Activated CD4-positive, alpha-beta memory T cell treated with anti-CD3 and anti-CD28 coated beads for 36 hours (primary cell): Measurements from ENCODE around the gene ANKRD44. TPM values are rescaled to one million over a fixed set of nuclear protein-coding genes. Genes with fewer than 3 reads are reported as not detected.
A peak's percentile ranks its signal among the peaks of the same experiment; 100 is the strongest.
"Not testable (repeated sequence)": the region's sequence is repeated elsewhere in the genome, so short reads cannot be mapped to it uniquely, and the experiment has no call there.

Experiments used
- CTCF ChIA-PET: fragments of 350-600 bp; sonication (Branson Sonifier 250); formaldehyde crosslinking; loops from one replicate; lab custom pipeline; 2021; ENCODE audit warnings: antibody characterized with exemption, inconsistent platforms; lab: Charles Lee
- POLR2A ChIA-PET: fragments of 350-600 bp; sonication (Branson Sonifier 250); formaldehyde crosslinking; loops from one replicate; lab custom pipeline; 2021; ENCODE audit warnings: antibody characterized with exemption; lab: Charles Lee
- DNase-seq: peaks from one replicate; pipeline ENCODE4 v3.0.0-alpha.2; 2020
- H3K27ac Mint-ChIP-seq: one replicate; pipeline ENCODE4 v1.8.0; 2021; ENCODE audit warnings: mixed read lengths
- H3K27me3 Mint-ChIP-seq: one replicate; pipeline ENCODE4 v1.8.0; 2021; ENCODE audit warnings: mixed read lengths
- H3K36me3 Mint-ChIP-seq: one replicate; pipeline ENCODE4 v1.8.0; 2021; ENCODE audit warnings: mixed read lengths
- H3K4me1 Mint-ChIP-seq: one replicate; pipeline ENCODE4 v1.8.0; 2021; ENCODE audit warnings: low read depth, mixed read lengths
- H3K4me3 Mint-ChIP-seq: one replicate; pipeline ENCODE4 v1.8.0; 2021; ENCODE audit warnings: mild to moderate bottlenecking, mixed read lengths
- H3K9me3 Mint-ChIP-seq: one replicate; pipeline ENCODE4 v1.8.0; 2021; ENCODE audit warnings: mixed read lengths
- intact Hi-C: fragments of 100-400 bp; cut with micrococcal nuclease; formaldehyde crosslinking; loops from one replicate; pipeline ENCODE4 v1.15.1; 2023
- total RNA-seq, 2 experiments: library from RNA; stranded (reverse); gene quantifications; one replicate each; pipeline ENCODE4 v1.2.3, GENCODE V29; 2021

The ANKRD44 gene
- total RNA-seq, 2 experiments from 2014 or later: 123 to 125 TPM

GRCh38 chr2:197075281-197075680 lies 235.3 kb downstream of the ANKRD44 start:
- no peak for DNase-seq
- Mint-ChIP-seq H3K9me3 (no peaks in the 10 kb centered on the region), H3K27me3 (no peaks in the 10 kb centered on the region), H3K36me3 (peaks cover 61% of the 10 kb centered on the region), H3K4me3 (no peak overlapping the region), H3K27ac (no peak overlapping the region), H3K4me1 (peaks cover 41% of the 10 kb centered on the region)
- POLR2A ChIA-PET: no interaction called here
- CTCF ChIA-PET: interaction anchor here (0.7 to 1.7 kb wide), 11 partner anchors 9 to 303 kb away, joined by 3 to 9 read pairs (median 4); no protein-coding TSS in a partner anchor
- intact Hi-C loops: no loop called here

- no peak overlapping the region for H3K4me3 Mint-ChIP-seq
- H3K4me1 Mint-ChIP-seq: peaks cover 48% of the 10 kb centered on the region
- peaks cover 7% of the 10 kb centered on the region for H3K9me3 Mint-ChIP-seq
- DNase-seq: no peak
- peak overlapping the region; percentile 20 for H3K27ac Mint-ChIP-seq
- H3K36me3 Mint-ChIP-seq: peaks cover 64% of the 10 kb centered on the region
- POLR2A ChIA-PET: no interaction called here
- CTCF ChIA-PET: interaction anchor here (1.1 kb wide), 2 partner anchors 15 to 61 kb away, joined by 3 read pairs; no protein-coding TSS in a partner anchor
- H3K27me3 Mint-ChIP-seq: no peaks in the 10 kb centered on the region
- intact Hi-C loops: no loop called here
Measured at GRCh38 chr2:197073701-197074433, 236.7 kb downstream of the ANKRD44 start.

- Mint-ChIP-seq H3K4me3 (no peak overlapping the region), H3K4me1 (peaks cover 48% of the 10 kb centered on the region), H3K9me3 (peaks cover 12% of the 10 kb centered on the region), H3K27ac (peak overlapping the region; percentile 20), H3K27me3 (no peaks in the 10 kb centered on the region), H3K36me3 (peaks cover 64% of the 10 kb centered on the region)
- CTCF ChIA-PET: interaction anchor here (1.1 kb wide), 1 partner anchor 60 kb away, joined by 3 read pairs; no protein-coding TSS in a partner anchor
- no peak for DNase-seq
- POLR2A ChIA-PET: no interaction called here
- intact Hi-C loops: no loop called here
Measured at GRCh38 chr2:197073270-197073669, 237.3 kb downstream of the ANKRD44 start.

- Mint-ChIP-seq H3K9me3 (peaks cover 12% of the 10 kb centered on the region), H3K27ac (peak overlapping the region; percentile 20), H3K4me3 (no peak overlapping the region), H3K4me1 (peaks cover 48% of the 10 kb centered on the region), H3K27me3 (no peaks in the 10 kb centered on the region), H3K36me3 (peaks cover 58% of the 10 kb centered on the region)
- DNase-seq: no peak
- ChIA-PET CTCF (interaction anchor here (1.0 kb wide), 2 partner anchors 40 to 138 kb away, joined by 3 to 4 read pairs; no protein-coding TSS in a partner anchor), POLR2A (no interaction called here)
- intact Hi-C loops: no loop called here
Measured at GRCh38 chr2:197072533-197072932, 238.0 kb downstream of the ANKRD44 start.

- intact Hi-C loops: no loop called here
- CTCF ChIA-PET: interaction anchor here (1.0 kb wide), 2 partner anchors 41 to 139 kb away, joined by 3 to 4 read pairs; no protein-coding TSS in a partner anchor
- peaks cover 48% of the 10 kb centered on the region for H3K4me1 Mint-ChIP-seq
Measured at GRCh38 chr2:197071790-197072436, 238.7 kb downstream of the ANKRD44 start.

GRCh38 chr2:197071213-197071612 lies 239.4 kb downstream of the ANKRD44 start:
- Mint-ChIP-seq H3K36me3 (peaks cover 52% of the 10 kb centered on the region), H3K4me1 (peaks cover 52% of the 10 kb centered on the region), H3K9me3 (peaks cover 12% of the 10 kb centered on the region), H3K4me3 (no peak overlapping the region), H3K27ac (peak overlapping the region; percentile 26), H3K27me3 (no peaks in the 10 kb centered on the region)
- intact Hi-C loops: no loop called here
- no peak for DNase-seq
- CTCF ChIA-PET: interaction anchor here (1.0 kb wide), 1 partner anchor 139 kb away, joined by 4 read pairs; no protein-coding TSS in a partner anchor
- POLR2A ChIA-PET: no interaction called here

More at GRCh38 chr2:197071790-197072436, 238.7 kb downstream of the ANKRD44 start:
- Mint-ChIP-seq H3K36me3 (peaks cover 53% of the 10 kb centered on the region), H3K4me3 (no peak overlapping the region), H3K9me3 (peaks cover 12% of the 10 kb centered on the region), H3K27me3 (no peaks in the 10 kb centered on the region), H3K27ac (peak overlapping the region; percentile 39)
- DNase-seq: no peak
- POLR2A ChIA-PET: no interaction called here

- H3K9me3 Mint-ChIP-seq: peaks cover 12% of the 10 kb centered on the region
- no peak for DNase-seq
- peaks cover 57% of the 10 kb centered on the region for H3K36me3 Mint-ChIP-seq
- no peak overlapping the region for H3K4me3 Mint-ChIP-seq
- CTCF ChIA-PET: interaction anchor here (0.6 to 1.0 kb wide), 4 partner anchors 12 to 43 kb away, joined by 3 to 4 read pairs (median 4); no protein-coding TSS in a partner anchor
- POLR2A ChIA-PET: no interaction called here
- H3K27ac Mint-ChIP-seq: peak overlapping the region; percentile 30
- H3K4me1 Mint-ChIP-seq: peaks cover 61% of the 10 kb centered on the region
- intact Hi-C loops: no loop called here
- H3K27me3 Mint-ChIP-seq: no peaks in the 10 kb centered on the region
Measured at GRCh38 chr2:197069958-197070357, 240.6 kb downstream of the ANKRD44 start.

- peak overlapping the region; percentile 20 for H3K27ac Mint-ChIP-seq
- H3K27me3 Mint-ChIP-seq, H3K9me3 Mint-ChIP-seq, POLR2A ChIA-PET, CTCF ChIA-PET, intact Hi-C loops, H3K4me3 Mint-ChIP-seq: not testable (repeated sequence)
- peaks cover 39% of the 10 kb centered on the region for H3K4me1 Mint-ChIP-seq
- peak; percentile 27 for DNase-seq
- peaks cover 71% of the 10 kb centered on the region for H3K36me3 Mint-ChIP-seq
Measured at GRCh38 chr2:197062574-197062973, 248.0 kb downstream of the ANKRD44 start.

- H3K27me3 Mint-ChIP-seq: no peaks in the 10 kb centered on the region
- DNase-seq: no peak
- ChIA-PET POLR2A (no interaction called here), CTCF (interaction anchor here (1.4 to 2.2 kb wide), 2 partner anchors 15 to 109 kb away, joined by 4 to 7 read pairs; no protein-coding TSS in a partner anchor)
- no peak overlapping the region for H3K4me3 Mint-ChIP-seq
- H3K4me1 Mint-ChIP-seq: peaks cover 29% of the 10 kb centered on the region
- peaks cover 73% of the 10 kb centered on the region for H3K36me3 Mint-ChIP-seq
- peak overlapping the region; percentile 33 for H3K27ac Mint-ChIP-seq
- intact Hi-C loops: no loop called here
- H3K9me3 Mint-ChIP-seq: peaks cover 20% of the 10 kb centered on the region
Measured at GRCh38 chr2:197059477-197059876, 251.1 kb downstream of the ANKRD44 start.

GRCh38 chr2:197058777-197059300 lies 251.7 kb downstream of the ANKRD44 start:
- no peak overlapping the region for H3K4me3 Mint-ChIP-seq
- H3K27ac Mint-ChIP-seq: peak overlapping the region; percentile 16
- peaks cover 31% of the 10 kb centered on the region for H3K4me1 Mint-ChIP-seq
- intact Hi-C loops: no loop called here
- no peaks in the 10 kb centered on the region for H3K27me3 Mint-ChIP-seq
- peaks cover 21% of the 10 kb centered on the region for H3K9me3 Mint-ChIP-seq
- ChIA-PET POLR2A (no interaction called here), CTCF (interaction anchor here (0.9 to 2.2 kb wide), 5 partner anchors 14 to 319 kb away, joined by 3 to 7 read pairs (median 3); no protein-coding TSS in a partner anchor)
- no peak for DNase-seq
- H3K36me3 Mint-ChIP-seq: peaks cover 73% of the 10 kb centered on the region

GRCh38 chr2:197057959-197058358 lies 252.6 kb downstream of the ANKRD44 start:
- intact Hi-C loops: no loop called here
- no peaks in the 10 kb centered on the region for H3K27me3 Mint-ChIP-seq
- ChIA-PET POLR2A (no interaction called here), CTCF (interaction anchor here (0.6 to 2.2 kb wide), 7 partner anchors 12 to 320 kb away, joined by 3 to 7 read pairs (median 3); no protein-coding TSS in a partner anchor)
- no peak for DNase-seq
- no peak overlapping the region for H3K27ac Mint-ChIP-seq
- no peak overlapping the region for H3K4me3 Mint-ChIP-seq
- H3K36me3 Mint-ChIP-seq: peaks cover 69% of the 10 kb centered on the region
- peaks cover 21% of the 10 kb centered on the region for H3K9me3 Mint-ChIP-seq
- peaks cover 26% of the 10 kb centered on the region for H3K4me1 Mint-ChIP-seq
